ENCODE measurements around the gene TBCD. TPM values are rescaled to one million over a fixed set of nuclear protein-coding genes. Genes with fewer than 3 reads are reported as not detected.

The TBCD gene
- polyA plus RNA-seq, 1 donor from 2014 or later: 67.2 TPM

- no peaks in the 10 kb centered on the region for H3K36me3 ChIP-seq (ENCODE audit: insufficient read depth, low read length)
- no peak overlapping the region for H3K9ac ChIP-seq (ENCODE audit: low read length)
- no peak overlapping the region for H3K27ac ChIP-seq (ENCODE audit: low read length)
Observed at GRCh38 chr17:82780971-82781893, 29.4 kb downstream of the TBCD start.

GRCh38 chr17:82781894-82782274 lies 30.0 kb downstream of the TBCD start:
- Histone ChIP-seq H4K20me1 (ENCODE audit: insufficient read depth) (no peaks in the 10 kb centered on the region), H2AFZ (ENCODE audit: low read depth, low read length) (no peak overlapping the region), H3F3A (ENCODE audit: insufficient read depth, low read length, poor library complexity, severe bottlenecking) (no peaks in the 10 kb centered on the region), H3K79me2 (replicated peaks; ENCODE audit: insufficient read depth, low read length) (no peaks in the 10 kb centered on the region), H3K9ac (ENCODE audit: low read length) (no peak overlapping the region), H3K4me3 (ENCODE audit: low read length) (no peak overlapping the region), H3K4me2 (ENCODE audit: low read length) (no peak overlapping the region), H3K9me3 (ENCODE audit: low read length) (no peaks in the 10 kb centered on the region), H3K9me2 (ENCODE audit: insufficient read depth, low read length) (no peaks in the 10 kb centered on the region), H3K27ac (ENCODE audit: low read length) (no peak overlapping the region), H3K36me3 (ENCODE audit: insufficient read depth, low read length) (no peaks in the 10 kb centered on the region), H3K27me3 (ENCODE audit: insufficient read depth, low read depth, low read length) (no peaks in the 10 kb centered on the region)
- TF ChIP-seq RAD21 (conservative IDR thresholded peaks at IDR 0.05): peak; percentile 89
- peak; percentile 83 for TF ChIP-seq CTCF (IDR thresholded peaks at IDR 0.05; ENCODE audit: poor library complexity, severe bottlenecking)
- peak; percentile 83 for TF ChIP-seq SMC3 (conservative IDR thresholded peaks at IDR 0.05; ENCODE audit: poor library complexity)
- TF ChIP-seq REST (IDR thresholded peaks at IDR 0.05; ENCODE audit: borderline replicate concordance): no peak

More at GRCh38 chr17:82780971-82781893, 29.4 kb downstream of the TBCD start:
- H3K9me2 ChIP-seq (ENCODE audit: insufficient read depth, low read length): no peaks in the 10 kb centered on the region
- H3K79me2 ChIP-seq (replicated peaks; ENCODE audit: insufficient read depth, low read length): no peaks in the 10 kb centered on the region
- no peak overlapping the region for H2AFZ ChIP-seq (ENCODE audit: low read depth, low read length)
- H3F3A ChIP-seq (ENCODE audit: insufficient read depth, low read length, poor library complexity, severe bottlenecking): no peaks in the 10 kb centered on the region
- H3K9me3 ChIP-seq (ENCODE audit: low read length): no peaks in the 10 kb centered on the region
- no peak overlapping the region for H3K4me2 ChIP-seq (ENCODE audit: low read length)
- H4K20me1 ChIP-seq (ENCODE audit: insufficient read depth): no peaks in the 10 kb centered on the region
- H3K4me3 ChIP-seq (ENCODE audit: low read length): no peak overlapping the region
- no peaks in the 10 kb centered on the region for H3K27me3 ChIP-seq (ENCODE audit: insufficient read depth, low read depth, low read length)
- TF ChIP-seq RAD21 (conservative IDR thresholded peaks at IDR 0.05) (no peak), TAF1 (IDR thresholded peaks at IDR 0.05; ENCODE audit: low read depth) (no peak), EZH2 (IDR thresholded peaks at IDR 0.05; ENCODE audit: borderline replicate concordance, insufficient read depth, low read length, poor library complexity, severe bottlenecking) (no peak), CTCF (IDR thresholded peaks at IDR 0.05; ENCODE audit: poor library complexity, severe bottlenecking) (no peak), MXI1 (conservative IDR thresholded peaks at IDR 0.05; ENCODE audit: poor library complexity, severe bottlenecking) (no peak), REST (IDR thresholded peaks at IDR 0.05; ENCODE audit: borderline replicate concordance) (no peak), SMC3 (conservative IDR thresholded peaks at IDR 0.05; ENCODE audit: poor library complexity) (no peak)

All from neural cell (in vitro differentiated cells).